GM19438 (cell line): Measurements from ENCODE around the gene SLC35F1.

Experiments used
- ATAC-seq: cut with Tn5 transposase; IDR thresholded peaks from one replicate; pipeline ENCODE4 v1.9.1; 2021; ENCODE audit warnings: low read depth; ENCODE audit not compliant: unreplicated experiment

Gene SLC35F1

GRCh38 chr6:118179048-118179447, 272.0 kb downstream of the SLC35F1 start:
- ATAC-seq = no peak

- peak; percentile 67 for ATAC-seq
These were observed 279.9 kb downstream of the SLC35F1 start for GRCh38 chr6:118186672-118187567.

- peak; percentile 28 for ATAC-seq
These were observed 280.6 kb downstream of the SLC35F1 start for GRCh38 chr6:118187568-118188164.

GRCh38 chr6:118188561-118188960, 281.5 kb downstream of the SLC35F1 start:
- no peak for ATAC-seq

- ATAC-seq = no peak
These were observed 290.5 kb downstream of the SLC35F1 start for GRCh38 chr6:118197539-118197938.

- no peak for ATAC-seq
These were observed 291.7 kb downstream of the SLC35F1 start for GRCh38 chr6:118198746-118199145.

- ATAC-seq = no peak
These were observed 293.1 kb downstream of the SLC35F1 start for GRCh38 chr6:118200160-118200559.

GRCh38 chr6:118202517-118202916, 295.5 kb downstream of the SLC35F1 start:
- no peak for ATAC-seq

GRCh38 chr6:118203545-118203944, 296.5 kb downstream of the SLC35F1 start:
- ATAC-seq = no peak

- ATAC-seq = no peak
These were observed 299.2 kb downstream of the SLC35F1 start for GRCh38 chr6:118206221-118206620.

- ATAC-seq = no peak
These were observed 300.9 kb downstream of the SLC35F1 start for GRCh38 chr6:118207947-118208346.

- ATAC-seq = no peak
These were observed 305.5 kb downstream of the SLC35F1 start for GRCh38 chr6:118212451-118213173.

GRCh38 chr6:118215269-118215668, 308.2 kb downstream of the SLC35F1 start:
- no peak for ATAC-seq

- no peak for ATAC-seq
These were observed 309.7 kb downstream of the SLC35F1 start for GRCh38 chr6:118216751-118217150.

GRCh38 chr6:118218156-118218555, 311.1 kb downstream of the SLC35F1 start:
- ATAC-seq = no peak

GRCh38 chr6:118220429-118221128, 313.5 kb downstream of the SLC35F1 start:
- no peak for ATAC-seq

- no peak for ATAC-seq
These were observed 316.3 kb downstream of the SLC35F1 start for GRCh38 chr6:118223316-118223715.

GRCh38 chr6:118228886-118229285, 321.8 kb downstream of the SLC35F1 start:
- ATAC-seq = no peak

GRCh38 chr6:118240878-118241528, 333.9 kb downstream of the SLC35F1 start:
- peak; percentile 82 for ATAC-seq

GRCh38 chr6:118246406-118246805, 339.3 kb downstream of the SLC35F1 start:
- no peak for ATAC-seq
